PC-9 (cell line): ENCODE data around the gene GPR160.

Experiments used
- EZH2 ChIP-seq: fragments of 200-600 bp; sonication (generic); IDR thresholded peaks from 2 replicates; pipeline ENCODE4 v1.8.0; 2017; ENCODE audit warnings: antibody characterized with exemption, low read depth
- TF ChIP-seq, protein P1 (sequence below): fragments of 200-600 bp; sonication (generic); conservative IDR thresholded peaks from 2 replicates; pipeline ENCODE4 v1.6.1; 2017; ENCODE audit warnings: mixed run types, antibody characterized with exemption, mild to moderate bottlenecking, moderate library complexity

DNA sequence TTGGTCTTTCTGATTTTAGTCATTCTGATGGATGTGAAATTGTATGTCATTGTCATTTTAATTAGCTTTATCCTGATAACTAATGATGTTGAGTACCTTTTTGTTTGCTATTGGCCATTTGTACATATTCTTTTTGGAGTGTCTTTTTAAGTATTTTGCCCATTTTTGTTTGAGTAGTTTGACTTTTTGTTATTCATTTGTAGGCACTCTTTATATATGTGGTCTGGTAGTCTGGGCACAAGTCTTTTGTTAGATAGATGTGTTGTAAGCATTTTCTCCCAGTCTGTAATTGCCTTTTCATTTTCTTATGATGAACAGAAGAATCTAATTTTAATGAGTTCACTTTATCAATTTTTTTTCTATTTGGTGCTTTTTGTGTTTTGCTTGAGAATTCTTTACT lies 14.6 kb downstream of the GPR160 start:
- TF ChIP-seq, protein P1, sequence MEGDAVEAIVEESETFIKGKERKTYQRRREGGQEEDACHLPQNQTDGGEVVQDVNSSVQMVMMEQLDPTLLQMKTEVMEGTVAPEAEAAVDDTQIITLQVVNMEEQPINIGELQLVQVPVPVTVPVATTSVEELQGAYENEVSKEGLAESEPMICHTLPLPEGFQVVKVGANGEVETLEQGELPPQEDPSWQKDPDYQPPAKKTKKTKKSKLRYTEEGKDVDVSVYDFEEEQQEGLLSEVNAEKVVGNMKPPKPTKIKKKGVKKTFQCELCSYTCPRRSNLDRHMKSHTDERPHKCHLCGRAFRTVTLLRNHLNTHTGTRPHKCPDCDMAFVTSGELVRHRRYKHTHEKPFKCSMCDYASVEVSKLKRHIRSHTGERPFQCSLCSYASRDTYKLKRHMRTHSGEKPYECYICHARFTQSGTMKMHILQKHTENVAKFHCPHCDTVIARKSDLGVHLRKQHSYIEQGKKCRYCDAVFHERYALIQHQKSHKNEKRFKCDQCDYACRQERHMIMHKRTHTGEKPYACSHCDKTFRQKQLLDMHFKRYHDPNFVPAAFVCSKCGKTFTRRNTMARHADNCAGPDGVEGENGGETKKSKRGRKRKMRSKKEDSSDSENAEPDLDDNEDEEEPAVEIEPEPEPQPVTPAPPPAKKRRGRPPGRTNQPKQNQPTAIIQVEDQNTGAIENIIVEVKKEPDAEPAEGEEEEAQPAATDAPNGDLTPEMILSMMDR, result no peak
- no peak for TF ChIP-seq EZH2
